Measurements from ENCODE around the gene ARHGEF7.

- TF ChIP-seq POLR2A (IDR thresholded peaks at IDR 0.05): no peak
- no peak for TF ChIP-seq CTCF (IDR thresholded peaks at IDR 0.05)
- TF ChIP-seq POLR2AphosphoS5 (IDR thresholded peaks at IDR 0.05; ENCODE audit: insufficient read depth in 1 of 2, low read depth in 1 of 2): no peak
These were observed 221.6 kb downstream of the ARHGEF7 start for GRCh38 chr13:111336666-111337065.

Data from vagina (tissue), 2 donors.